Nephron (organoid): Measurements from ENCODE around the gene NDUFC1.
"Not testable (repeated sequence)": the region's sequence is repeated elsewhere in the genome, so short reads cannot be mapped to it uniquely, and the experiment has no call there.

ENCODE experiments used
- H3K27ac Mint-ChIP-seq, 3 experiments: 2 replicates each; pipeline ENCODE4 v1.8.0; 2020; ENCODE audit warnings: mixed read lengths in 3 of 3, mild to moderate bottlenecking in 2 of 3, moderate library complexity in 1 of 3
- H3K27me3 Mint-ChIP-seq: 2 replicates; pipeline ENCODE4 v1.8.0; 2021; ENCODE audit warnings: low read depth, mild to moderate bottlenecking, moderate library complexity, mixed read lengths
- H3K36me3 Mint-ChIP-seq: 2 replicates; pipeline ENCODE4 v1.8.0; 2020; ENCODE audit warnings: low read depth, mixed read lengths
- H3K4me1 Mint-ChIP-seq: 2 replicates; pipeline ENCODE4 v1.8.0; 2020; ENCODE audit warnings: mixed read lengths
- H3K4me3 Mint-ChIP-seq, 3 experiments: 2 replicates each; pipeline ENCODE4 v1.8.0; 2020; ENCODE audit warnings: mild to moderate bottlenecking in 3 of 3, mixed read lengths in 3 of 3, moderate library complexity in 2 of 3
- H3K9me3 Mint-ChIP-seq: 2 replicates; pipeline ENCODE4 v1.8.0; 2020; ENCODE audit warnings: mixed read lengths
- TF ChIP-seq, protein P1 (sequence below), 3 experiments: fragments of 200-600 bp; sonication (generic); IDR thresholded peaks; one replicate each; pipeline ENCODE4 v1.5.0; 2021; ENCODE audit warnings: antibody characterized with exemption in 3 of 3; ENCODE audit not compliant: unreplicated experiment in 3 of 3

Gene NDUFC1

DNA sequence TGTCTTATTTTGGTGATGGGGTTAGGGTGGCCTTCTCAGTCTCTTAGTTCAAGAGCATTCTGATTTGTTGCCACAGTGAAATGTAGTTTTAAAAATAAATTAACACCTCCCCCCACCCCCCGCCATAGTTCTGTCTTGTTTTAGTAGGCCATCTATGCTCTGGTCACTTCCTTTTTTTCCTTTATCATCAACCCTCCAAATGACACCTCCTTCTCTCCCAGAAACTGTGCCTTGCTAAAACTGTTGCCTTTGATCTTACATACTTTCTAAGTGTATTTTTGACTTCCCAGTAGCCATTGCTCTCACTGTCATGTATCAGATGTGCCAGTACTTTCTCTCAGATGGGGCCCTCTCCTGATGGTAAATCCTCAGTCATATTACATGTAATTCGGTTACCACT lies 14.5 kb upstream of the NDUFC1 start:
- Mint-ChIP-seq H3K9me3 (peaks cover 10% of the 10 kb centered on the region), H3K36me3 (peaks cover 55% of the 10 kb centered on the region), H3K4me1 (peaks cover 5% of the 10 kb centered on the region), H3K27ac (no peak overlapping the region), H3K27me3 (no peaks in the 10 kb centered on the region), H3K4me3 (no peak overlapping the region)
- TF ChIP-seq, protein P1, sequence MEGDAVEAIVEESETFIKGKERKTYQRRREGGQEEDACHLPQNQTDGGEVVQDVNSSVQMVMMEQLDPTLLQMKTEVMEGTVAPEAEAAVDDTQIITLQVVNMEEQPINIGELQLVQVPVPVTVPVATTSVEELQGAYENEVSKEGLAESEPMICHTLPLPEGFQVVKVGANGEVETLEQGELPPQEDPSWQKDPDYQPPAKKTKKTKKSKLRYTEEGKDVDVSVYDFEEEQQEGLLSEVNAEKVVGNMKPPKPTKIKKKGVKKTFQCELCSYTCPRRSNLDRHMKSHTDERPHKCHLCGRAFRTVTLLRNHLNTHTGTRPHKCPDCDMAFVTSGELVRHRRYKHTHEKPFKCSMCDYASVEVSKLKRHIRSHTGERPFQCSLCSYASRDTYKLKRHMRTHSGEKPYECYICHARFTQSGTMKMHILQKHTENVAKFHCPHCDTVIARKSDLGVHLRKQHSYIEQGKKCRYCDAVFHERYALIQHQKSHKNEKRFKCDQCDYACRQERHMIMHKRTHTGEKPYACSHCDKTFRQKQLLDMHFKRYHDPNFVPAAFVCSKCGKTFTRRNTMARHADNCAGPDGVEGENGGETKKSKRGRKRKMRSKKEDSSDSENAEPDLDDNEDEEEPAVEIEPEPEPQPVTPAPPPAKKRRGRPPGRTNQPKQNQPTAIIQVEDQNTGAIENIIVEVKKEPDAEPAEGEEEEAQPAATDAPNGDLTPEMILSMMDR (IDR thresholded peaks at IDR 0.05; ENCODE audit: unreplicated experiment in 3 of 3): no peak

- peaks cover 9% of the 10 kb centered on the region for H3K9me3 Mint-ChIP-seq
These were observed 13.0 kb upstream of the NDUFC1 start for GRCh38 chr4:139315221-139315675.

DNA sequence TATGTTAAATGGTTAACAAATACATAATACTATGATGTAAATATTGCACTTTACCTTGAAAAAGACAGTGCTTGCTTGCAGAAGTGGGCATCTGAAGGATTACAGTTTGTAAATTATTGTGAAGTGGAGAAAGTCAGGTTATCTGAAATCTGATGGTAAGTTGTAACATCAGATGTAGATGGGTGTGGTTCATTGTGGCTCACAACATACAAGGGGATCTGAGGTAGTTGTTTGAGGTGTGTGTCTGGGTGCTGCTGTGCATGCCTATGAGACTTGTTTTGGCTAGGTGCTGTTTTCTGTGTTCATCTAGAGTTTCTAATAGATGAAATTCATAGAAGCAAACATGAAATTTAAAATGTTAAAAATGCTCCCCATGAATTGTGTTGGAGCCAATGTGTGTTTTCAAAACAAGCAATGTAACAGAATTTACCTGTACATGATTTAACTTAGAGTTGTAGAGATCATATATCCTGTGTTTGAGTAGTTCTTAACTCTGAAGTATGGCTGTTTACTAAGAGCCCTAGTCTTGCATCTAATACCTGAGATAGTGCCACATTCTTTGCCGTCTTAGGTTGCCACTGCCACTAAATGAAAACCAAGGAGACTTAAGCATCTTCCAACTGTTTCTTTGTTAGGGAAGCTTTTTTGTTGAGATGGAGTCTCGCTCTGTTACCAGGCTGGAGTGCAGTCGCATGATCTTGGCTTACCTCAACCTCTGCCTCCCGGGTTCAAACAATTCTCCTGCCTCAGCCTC lies 11.9 kb upstream of the NDUFC1 start:
- no peak overlapping the region for H3K4me3 Mint-ChIP-seq
- peaks cover 40% of the 10 kb centered on the region for H3K36me3 Mint-ChIP-seq
- TF ChIP-seq, protein P1 (IDR thresholded peaks at IDR 0.05; ENCODE audit: unreplicated experiment in 3 of 3): no peak
- peak overlapping the region in 2 of 3 experiments; percentile 25 to 52 for H3K27ac Mint-ChIP-seq
- peaks cover 9% of the 10 kb centered on the region for H3K9me3 Mint-ChIP-seq
- H3K4me1 Mint-ChIP-seq: peaks cover 12% of the 10 kb centered on the region
- H3K27me3 Mint-ChIP-seq: no peaks in the 10 kb centered on the region

More at GRCh38 chr4:139315221-139315675, 13.0 kb upstream of the NDUFC1 start:
- H3K27ac Mint-ChIP-seq: no peak overlapping the region
- peaks cover 12% of the 10 kb centered on the region for H3K4me1 Mint-ChIP-seq
- no peak overlapping the region for H3K4me3 Mint-ChIP-seq
- no peaks in the 10 kb centered on the region for H3K27me3 Mint-ChIP-seq
- H3K36me3 Mint-ChIP-seq: peaks cover 44% of the 10 kb centered on the region
- TF ChIP-seq, protein P1 (IDR thresholded peaks at IDR 0.05; ENCODE audit: unreplicated experiment in 3 of 3): no peak

DNA sequence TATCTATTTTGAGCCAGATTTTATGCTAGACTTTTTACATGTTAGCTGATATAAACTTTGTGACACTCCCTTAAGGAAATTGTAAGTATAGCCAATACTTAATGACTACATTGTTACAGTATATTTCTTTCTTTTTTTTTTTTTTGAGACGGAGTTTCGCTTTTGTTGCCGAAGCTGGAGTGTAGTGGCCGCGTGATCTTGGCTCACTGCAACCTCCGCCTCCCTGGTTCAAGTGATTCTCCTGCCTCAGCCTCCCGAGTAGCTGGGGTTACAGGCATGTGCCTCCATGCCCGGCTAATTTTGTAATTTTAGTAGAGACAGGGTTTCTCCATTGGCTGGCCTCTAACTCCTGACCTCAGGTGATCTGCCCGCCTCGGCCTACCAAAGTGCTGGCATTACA lies 11.1 kb upstream of the NDUFC1 start:
- H3K4me1 Mint-ChIP-seq: peaks cover 12% of the 10 kb centered on the region
- H3K4me3 Mint-ChIP-seq, H3K27me3 Mint-ChIP-seq, H3K9me3 Mint-ChIP-seq: not testable (repeated sequence)
- H3K27ac Mint-ChIP-seq: peak overlapping the region in 1 of 3 experiments; percentile 68
- H3K36me3 Mint-ChIP-seq: peaks cover 42% of the 10 kb centered on the region

DNA sequence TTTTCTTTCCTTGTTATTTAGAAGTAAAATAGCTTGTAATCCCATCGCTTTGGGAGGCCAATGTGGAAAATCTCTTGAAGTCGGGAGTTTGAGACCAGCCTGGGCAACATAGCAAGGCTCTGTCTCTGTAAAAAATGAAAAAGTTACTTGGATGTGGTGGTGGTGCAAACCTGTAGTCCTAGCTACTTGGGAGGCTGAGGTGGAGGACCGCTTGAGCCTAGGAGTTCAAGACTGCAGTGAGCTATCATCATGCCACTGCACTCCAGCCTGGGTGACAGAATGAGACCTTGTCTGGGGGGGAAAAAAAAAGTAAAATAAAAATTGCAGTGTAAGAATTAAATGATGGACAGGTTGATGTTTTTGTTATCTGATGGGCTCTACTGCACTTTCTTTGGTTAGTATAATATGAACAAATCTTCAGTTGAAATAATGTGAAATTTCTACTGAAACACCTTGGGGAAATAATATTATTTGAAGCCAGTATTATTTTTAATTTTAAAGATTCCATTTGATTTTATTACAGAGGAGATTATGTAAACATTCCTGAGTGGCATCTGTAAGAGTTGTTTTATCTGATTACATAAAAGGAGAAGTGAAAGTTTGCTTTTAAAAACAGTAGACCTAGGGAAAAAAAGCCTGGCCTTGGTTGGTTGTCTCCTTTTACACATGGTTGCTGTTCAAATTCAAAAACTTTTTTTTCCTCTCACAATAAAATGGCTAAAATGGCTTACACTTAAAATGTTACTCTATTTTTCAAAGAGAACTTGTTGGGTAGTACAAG lies 10.5 kb upstream of the NDUFC1 start:
- no peaks in the 10 kb centered on the region for H3K27me3 Mint-ChIP-seq
- TF ChIP-seq, protein P1 (IDR thresholded peaks at IDR 0.05; ENCODE audit: unreplicated experiment in 3 of 3): no peak
- peaks cover 38% of the 10 kb centered on the region for H3K36me3 Mint-ChIP-seq
- peak overlapping the region in 2 of 3 experiments; percentile 21 to 68 for H3K27ac Mint-ChIP-seq
- H3K4me1 Mint-ChIP-seq: peaks cover 12% of the 10 kb centered on the region
- H3K4me3 Mint-ChIP-seq: no peak overlapping the region
- peaks cover 9% of the 10 kb centered on the region for H3K9me3 Mint-ChIP-seq

- peak overlapping the region; percentile 8 to 34 (median 11) for H3K27ac Mint-ChIP-seq
- no peaks in the 10 kb centered on the region for H3K27me3 Mint-ChIP-seq
- peaks cover 34% of the 10 kb centered on the region for H3K36me3 Mint-ChIP-seq
- H3K9me3 Mint-ChIP-seq: peaks cover 8% of the 10 kb centered on the region
- peaks cover 12% of the 10 kb centered on the region for H3K4me1 Mint-ChIP-seq
- no peak overlapping the region for H3K4me3 Mint-ChIP-seq
- TF ChIP-seq, protein P1 (IDR thresholded peaks at IDR 0.05; ENCODE audit: unreplicated experiment in 3 of 3): no peak
These were observed 9.6 kb upstream of the NDUFC1 start for GRCh38 chr4:139311909-139312308.
